ENCODE results near the gene TBCD.
A peak's percentile ranks its signal among the peaks of the same experiment; 100 is the strongest.

Gene TBCD

DNA sequence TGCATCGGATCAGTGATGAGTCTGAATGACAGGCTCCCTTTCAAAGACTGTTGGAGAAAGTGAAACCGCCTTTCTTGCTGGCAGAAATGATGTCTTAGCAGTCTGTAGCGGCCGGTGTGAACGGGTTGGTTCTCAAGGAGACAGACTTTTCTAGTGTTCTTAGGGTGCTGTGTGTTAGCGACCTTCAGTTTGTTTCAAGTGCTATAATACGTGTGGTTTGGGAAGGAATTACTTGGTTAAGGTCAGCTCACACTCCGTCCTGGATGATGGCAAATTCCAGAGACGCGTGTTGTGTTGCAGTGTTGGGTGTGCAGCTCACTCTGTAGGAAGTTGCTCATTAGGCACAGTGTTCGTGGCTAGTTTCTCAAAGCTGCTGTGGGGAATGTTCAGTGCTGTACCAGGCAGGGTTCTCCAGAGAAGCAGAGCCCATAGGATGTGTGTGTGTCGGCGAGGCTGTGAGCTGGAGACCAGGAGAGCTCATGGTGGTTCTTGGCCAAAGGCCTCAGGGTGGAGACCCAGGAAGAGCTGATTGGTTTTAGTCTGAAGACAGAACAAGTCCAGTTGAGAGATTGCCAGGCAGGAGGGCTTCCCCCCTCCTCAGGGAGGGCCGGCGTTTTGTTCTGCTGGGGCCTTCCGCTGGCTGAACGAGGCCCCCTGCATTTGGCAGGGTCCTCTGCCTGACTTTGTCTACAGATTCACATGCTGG, 50.4 kb downstream of the TBCD start:
- no peak for DNase-seq
- intact Hi-C loops (cut with DNase I): no loop called here

DNA sequence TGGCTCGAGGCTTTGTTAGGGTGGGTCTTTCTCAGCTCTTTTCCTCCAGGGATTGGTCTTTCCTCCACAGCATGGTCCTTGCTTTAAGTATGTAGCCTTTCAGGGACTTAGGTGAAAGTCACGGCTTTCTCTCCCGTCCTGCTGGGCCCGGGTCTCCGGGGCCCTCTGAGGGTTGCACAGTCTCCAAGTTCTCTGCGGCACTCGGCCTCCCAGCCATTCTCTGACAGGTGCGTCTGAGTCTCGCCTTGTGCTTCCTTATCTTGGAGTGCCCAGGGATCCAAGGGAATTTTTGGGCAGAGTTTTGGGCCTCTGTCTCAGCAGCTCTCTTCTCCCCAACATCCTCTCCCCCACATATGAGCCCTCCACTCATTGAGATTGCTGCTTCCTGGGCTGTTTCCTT, 51.3 kb downstream of the TBCD start:
- intact Hi-C loops (cut with DNase I): no loop called here
- no peak for DNase-seq

DNA sequence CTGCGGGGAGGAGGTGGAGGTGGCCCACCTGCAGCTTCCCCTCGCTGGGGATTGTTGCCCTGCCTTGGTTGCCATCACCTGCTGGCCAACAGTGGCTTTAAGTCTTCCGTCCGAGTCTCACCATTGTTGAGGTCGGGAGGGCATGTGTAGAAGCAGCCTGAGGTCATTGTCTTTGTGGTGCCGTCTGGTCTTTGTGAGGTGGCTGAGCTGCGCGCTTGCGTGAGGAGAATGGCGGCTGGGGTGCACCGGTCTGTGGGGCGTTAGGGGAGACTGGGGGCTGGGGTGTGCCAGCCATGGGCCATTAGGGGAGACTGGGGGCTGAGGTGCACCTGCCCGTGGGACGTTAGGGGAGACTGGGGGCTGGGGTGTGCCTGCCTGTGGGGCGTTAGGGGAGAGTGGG, 51.7 kb downstream of the TBCD start:
- no peak for DNase-seq
- intact Hi-C loops (cut with DNase I): no loop called here

DNA sequence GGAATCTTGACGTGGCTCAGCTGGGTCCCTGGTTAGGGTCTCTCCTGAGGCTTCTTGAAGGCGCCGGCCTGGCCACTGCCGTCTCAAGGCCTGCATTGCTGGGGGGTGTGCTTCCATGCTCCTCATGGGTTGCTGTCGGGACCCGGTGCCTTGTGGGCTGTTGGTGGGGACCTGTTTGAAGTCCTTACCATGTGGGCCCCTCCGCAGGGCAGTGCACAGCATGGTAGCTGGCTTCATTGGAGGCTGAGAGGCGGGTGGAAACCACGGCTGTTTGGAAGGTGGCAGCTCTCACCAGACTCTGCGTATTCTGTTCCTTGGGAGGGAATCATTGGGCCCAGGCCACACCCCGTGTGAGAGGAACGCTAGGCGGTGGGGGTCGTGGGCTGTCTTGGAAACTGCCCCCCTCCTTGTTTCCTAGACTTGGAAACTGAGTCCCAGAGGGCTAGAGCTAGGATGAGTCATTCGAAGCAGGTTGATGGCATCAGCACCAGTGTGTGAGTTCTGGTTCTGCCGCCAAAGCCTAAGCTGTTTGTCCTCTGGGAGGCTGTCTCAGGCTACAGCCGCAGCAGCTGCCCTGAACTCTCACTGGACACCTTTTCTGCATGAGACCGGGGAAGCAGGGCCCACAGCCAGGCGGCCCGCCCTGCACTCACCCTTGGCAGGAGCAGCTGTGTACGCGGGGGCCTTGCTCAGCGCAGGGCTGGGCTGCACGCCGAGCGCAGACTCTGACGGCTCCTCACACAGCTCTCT, 52.8 kb downstream of the TBCD start:
- peak in 31 of 42 donors; percentile 13 to 82 (median 43) for DNase-seq
- intact Hi-C loops (cut with DNase I): no loop called here

DNA sequence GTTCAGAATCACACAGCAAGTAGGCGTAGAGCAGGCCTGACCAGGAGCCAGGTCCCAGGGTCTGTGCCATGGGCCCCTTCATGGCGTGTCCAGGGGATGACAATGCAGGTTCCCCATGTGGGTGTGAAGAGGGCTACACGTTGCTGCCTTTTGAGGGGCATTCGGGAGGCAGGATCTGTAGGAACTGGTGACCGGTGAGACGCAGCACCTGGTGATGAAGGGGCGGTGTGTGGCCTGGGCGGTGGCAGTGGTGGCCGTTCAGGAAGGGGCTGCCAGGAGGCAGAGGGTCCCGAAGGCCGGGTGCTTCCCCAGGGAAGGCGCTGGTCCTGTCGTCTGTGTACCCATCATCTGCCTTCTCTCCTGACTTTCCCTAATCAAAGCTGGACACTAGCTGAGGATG, 53.4 kb downstream of the TBCD start:
- no peak for DNase-seq
- intact Hi-C loops (cut with DNase I): no loop called here

DNA sequence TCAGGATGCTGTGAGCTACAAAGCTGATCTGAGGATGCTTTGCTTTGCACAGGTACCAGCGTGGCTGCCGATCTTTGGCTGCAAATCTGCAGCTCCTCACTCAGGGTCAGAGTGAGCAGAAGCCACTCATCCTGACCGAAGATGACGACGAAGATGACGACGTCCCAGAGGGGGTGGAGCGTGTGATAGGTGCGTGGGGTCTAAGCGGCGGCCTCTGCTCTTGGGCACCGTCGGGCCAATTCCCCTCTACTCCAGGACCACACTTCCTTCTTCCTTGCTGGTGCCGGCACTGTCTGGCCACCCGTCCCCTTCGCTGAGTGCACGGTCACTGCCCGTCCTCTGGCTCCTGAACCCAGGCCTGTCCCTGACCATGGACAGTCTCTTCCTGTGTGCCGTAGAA, 54.0 kb downstream of the TBCD start:
- DNase-seq: peak in 1 of 42 donors; percentile 24
- intact Hi-C loops (cut with DNase I): no loop called here

DNA sequence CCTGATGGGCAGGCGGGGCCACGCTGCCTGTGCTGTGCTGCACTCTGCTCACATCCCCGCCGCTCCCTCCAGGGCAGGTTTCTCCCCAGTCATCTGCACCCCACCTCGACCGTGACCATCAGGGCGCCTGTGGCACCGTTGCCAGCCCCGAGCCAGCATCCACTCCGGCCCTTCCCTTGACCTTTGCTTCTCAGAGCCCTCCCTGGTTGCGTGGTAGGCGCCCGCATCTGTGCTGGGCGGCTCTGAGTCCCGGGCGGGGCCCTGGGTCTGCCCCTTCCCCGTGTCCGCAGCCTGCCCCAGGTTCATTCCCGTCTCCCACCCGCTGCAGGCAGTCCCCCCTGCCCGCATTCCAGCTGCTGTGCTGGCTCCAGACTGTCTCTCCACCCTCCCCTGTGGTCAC, 54.8 kb downstream of the TBCD start:
- intact Hi-C loops (cut with DNase I): no loop called here
- DNase-seq: no peak

DNA sequence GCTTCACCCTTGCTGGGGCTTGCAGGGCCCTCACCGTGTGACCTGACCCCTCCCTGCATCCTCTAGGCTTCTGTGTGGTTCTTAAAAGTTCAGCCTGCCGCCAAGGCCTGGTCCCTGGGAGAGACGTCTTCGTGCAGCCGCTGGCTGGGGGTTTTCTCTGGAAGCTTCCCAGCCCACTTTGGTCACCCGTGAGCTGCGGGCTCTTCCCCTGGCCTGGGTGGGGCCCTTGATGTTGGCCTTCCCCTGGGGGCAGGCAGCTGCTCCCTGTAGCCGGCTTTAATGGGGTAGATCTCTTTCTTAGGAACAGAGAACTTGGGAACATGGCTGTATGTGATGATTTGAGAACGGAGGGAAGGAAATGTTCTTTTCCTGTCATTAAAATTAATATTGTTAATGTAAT, 55.2 kb downstream of the TBCD start:
- DNase-seq: no peak
- intact Hi-C loops (cut with DNase I): no loop called here

DNA sequence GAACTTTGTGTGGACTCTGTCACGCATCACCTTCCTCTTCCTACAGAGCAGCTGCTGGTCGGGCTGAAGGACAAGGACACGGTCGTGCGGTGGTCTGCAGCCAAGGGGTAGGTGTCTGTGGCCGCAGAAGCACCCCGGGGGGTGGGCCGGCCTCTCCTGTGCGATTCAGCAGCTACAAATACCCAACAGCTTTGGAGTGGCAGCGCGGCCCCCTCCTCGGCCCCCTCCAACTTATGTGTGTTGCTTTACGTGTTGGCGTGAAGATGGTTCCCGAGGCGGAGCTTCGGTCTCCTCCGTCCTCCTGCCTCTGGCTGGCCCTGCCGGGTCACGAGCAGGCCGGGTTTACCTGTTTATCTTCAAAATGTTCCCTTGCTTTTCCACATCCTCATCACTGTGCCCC, 55.7 kb downstream of the TBCD start:
- no peak for DNase-seq

DNA sequence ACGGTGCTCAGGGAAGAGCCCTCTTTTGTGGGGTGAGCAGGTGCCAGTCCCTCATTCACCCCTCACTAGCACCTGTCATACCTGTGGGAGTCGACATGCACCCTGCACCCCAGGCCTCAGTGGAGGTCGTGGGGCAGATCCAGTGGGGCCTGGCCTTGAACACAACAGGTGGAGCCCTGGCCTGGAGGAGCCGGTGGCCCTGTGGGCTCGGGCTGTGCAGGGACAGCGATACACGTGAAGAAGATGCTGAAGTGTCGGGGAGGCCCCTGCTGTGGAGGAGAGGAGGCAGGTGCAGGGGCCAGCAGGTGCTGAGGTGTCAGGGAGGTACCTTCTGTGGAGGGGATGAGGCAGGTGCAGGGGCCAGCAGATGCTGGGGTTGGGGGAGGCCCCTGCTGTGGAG, 56.1 kb downstream of the TBCD start:
- DNase-seq: no peak
- intact Hi-C loops (cut with DNase I): no loop called here

More for the DNA sequence above, 55.7 kb downstream of the TBCD start:
- intact Hi-C loops (cut with DNase I): no loop called here

DNA sequence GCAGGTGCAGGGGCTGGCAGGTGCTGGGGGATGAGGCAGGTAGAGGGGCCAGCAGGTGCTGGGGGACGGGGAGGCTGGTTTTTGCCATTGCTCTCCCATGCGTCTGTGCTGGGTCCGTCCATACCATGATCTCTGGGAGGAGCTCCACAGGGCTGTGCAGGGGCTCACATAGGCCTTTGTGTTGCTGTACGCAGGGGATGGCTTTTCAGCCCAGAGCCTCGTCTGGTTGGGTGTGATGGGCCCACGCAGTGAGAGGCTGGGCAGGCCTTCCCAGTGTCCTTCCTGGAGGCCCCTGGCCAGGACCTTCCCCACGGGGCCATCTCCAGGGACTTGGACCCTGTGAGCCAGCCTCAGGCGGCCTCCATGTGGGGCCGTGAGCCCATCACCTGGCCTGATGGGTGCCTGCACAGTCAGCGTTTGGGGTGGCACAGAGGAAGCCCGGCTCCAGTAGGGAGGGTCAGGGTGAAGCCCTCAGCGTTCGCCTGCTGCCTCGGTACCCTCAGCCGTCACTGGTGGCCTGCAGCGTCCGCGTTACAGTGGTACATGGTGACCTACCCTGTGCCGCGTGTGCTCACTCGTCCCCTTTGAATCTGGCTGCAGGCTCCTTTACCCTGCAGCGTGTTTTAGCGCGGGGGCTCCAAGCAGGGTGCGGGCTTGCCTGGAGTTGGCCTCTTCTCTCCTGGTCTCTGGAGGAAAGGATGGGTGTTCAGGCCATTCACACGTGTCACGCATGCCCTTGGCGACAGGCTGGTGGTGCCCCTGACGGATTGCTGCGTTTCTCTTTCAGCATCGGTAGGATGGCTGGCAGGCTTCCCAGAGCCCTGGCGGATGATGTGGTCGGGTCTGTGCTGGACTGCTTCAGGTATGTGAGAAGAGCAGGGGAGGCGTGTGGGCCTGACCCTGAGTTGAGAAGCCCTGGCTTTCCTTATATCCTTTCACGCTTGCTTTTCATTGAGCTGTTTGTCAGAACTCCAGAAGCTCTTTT, 57.3 kb downstream of the TBCD start:
- no peak for DNase-seq
- intact Hi-C loops (cut with DNase I): no loop called here

DNA sequence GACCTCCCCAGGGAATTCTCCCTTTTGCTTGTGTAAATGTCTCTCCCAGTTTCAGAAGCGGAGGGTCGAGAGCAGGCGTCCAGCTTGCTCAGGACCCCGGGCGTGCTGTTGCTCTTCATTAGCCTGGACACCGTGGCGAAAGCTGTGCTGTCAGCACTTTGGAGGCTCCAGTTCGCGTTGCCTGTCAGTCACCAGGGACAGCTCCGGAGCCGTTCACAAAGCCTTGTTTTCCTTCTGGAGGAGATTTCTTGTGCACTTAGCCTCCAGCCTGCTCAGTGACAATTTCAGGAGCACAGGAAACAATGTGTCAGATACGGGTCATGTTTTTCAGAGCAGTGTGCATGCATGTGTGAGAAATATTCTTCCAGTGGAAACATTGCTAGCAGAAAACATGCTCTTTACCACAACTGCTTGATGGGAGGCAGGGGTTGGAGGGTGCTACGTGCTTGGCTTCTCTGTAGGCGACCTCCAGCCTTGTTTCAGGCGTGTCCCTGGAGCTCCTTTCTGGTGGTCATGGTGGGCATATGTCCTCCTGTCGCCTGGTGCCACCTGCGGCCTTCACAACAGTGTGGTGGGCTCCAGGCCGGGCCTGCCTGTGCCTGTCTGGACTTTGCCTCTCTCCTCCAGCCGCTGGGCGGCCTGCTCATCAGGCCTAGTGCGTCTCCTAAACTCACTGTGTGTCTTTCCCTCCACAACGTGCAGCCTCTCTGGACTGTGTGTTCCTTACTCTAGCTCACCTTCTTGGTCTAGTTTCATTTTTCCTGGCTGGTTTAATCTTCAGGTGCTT, 59.0 kb downstream of the TBCD start:
- DNase-seq: no peak
- intact Hi-C loops (cut with DNase I): no loop called here

DNA sequence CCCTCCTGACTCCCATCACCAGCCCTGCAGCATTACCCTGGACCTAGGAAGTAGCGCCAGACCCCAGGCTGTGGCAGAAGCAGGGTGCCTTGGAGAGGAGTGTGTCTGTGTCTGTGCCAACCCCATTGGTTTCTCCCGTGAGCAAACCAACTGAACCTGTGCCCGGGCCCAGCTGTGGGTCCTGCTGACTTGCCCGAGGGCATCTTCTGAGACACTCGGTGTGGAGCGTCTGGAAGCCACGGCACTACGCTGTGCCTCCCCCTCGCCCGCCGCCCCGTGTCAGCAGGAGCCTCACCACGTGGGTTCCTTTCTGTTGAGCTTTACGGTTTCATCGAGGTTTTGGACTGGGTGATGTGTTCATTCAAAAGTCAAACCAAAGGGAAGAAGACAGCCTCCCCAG, 60.2 kb downstream of the TBCD start:
- intact Hi-C loops (cut with DNase I): no loop called here
- DNase-seq: no peak

DNA sequence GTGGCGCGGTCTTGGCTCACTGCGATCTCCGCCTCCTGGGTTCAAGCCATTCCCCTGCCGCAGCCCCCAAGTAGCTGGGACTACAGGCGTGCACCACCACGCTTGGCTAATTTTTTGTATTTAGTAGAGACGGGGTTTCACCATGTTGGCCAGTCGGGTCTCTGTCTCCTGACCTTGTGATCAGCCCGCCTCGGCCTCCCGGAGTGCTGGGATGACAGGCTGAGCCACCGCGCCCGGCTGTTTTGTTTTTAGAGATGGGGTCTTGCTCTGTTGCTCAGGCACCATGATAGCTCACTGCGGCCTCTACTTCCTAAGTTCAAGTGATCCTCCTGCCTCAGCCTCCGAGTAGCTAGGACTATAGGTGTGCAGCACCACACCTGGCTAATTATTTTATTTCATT, 60.7 kb downstream of the TBCD start:
- no peak for DNase-seq
- intact Hi-C loops (cut with DNase I): no loop called here

DNA sequence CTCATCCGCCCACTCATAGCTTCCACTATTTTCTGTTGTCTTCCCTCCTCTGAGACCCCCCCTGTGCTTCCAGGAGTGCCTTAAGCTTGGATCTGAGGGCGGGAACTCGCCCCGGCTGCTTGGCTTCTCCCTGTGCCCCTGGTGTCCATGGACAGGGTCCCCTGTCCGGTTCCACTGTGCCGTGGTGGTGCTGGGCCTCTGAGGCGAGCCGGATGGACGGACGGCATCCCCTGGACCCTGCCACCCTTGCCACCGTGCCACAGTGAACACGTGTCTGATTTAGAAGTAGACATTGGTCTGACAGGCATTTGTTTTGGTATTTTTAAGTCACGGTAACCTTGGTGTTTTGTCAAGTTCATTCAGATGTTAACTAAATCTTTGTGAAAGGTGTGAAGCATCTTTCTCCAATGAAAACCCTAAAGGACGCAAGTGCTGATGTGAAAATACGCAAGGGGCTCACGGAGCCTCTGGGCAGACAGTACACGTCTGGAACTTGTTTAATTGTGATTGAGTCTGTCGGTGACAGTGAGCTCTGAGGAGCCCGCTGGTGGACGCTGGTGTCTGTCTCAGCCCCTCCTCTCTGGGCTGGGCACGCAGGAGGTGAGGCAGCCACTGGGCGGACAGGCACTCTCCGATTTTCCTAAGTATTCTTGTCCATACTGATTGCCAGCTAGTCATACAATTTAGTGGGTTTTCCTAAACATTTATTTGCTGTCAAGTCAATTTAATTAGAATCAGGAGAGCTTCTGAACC, 61.6 kb downstream of the TBCD start:
- intact Hi-C loops (cut with DNase I): no loop called here
- no peak for DNase-seq

DNA sequence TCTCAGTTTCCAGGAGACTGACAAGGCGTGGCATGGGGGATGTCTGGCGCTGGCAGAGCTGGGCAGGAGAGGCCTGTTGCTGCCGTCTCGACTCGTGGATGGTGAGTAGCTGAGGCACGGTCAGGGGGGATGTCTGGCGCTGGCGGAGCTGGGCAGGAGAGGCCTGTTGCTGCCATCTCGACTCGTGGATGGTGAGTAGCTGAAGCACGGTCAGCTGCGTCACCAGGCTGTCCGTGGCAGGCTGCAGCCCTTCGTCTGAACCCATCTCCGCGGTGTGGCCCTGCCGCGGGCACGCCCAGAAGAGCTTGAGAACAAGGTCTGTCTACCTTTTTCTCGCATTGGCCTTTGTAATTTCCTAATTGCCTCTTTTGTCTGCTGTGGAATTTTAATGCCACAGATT, 63.0 kb downstream of the TBCD start:
- no peak for DNase-seq
- intact Hi-C loops (cut with DNase I): no loop called here

DNA sequence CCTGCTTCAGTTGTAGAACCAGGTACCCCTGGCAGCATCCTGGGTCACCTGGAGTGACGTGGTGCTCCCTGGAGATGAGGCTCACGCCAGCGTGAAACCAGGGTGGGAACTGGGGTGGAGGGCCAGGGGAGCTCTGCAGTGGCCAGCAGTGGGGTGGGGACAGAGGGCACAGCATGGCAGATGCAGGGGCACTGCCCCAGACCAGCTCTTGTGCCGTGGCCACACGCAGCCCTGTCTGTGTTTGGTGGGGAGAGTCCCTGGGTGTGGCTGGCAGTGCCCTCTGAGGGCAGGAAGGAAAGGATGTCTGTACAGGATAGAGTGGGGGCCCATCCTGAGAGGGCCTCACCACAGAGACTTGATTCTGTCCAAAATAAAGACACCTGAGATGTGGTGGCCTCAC, 63.5 kb downstream of the TBCD start:
- intact Hi-C loops (cut with DNase I): no loop called here
- no peak for DNase-seq

DNA sequence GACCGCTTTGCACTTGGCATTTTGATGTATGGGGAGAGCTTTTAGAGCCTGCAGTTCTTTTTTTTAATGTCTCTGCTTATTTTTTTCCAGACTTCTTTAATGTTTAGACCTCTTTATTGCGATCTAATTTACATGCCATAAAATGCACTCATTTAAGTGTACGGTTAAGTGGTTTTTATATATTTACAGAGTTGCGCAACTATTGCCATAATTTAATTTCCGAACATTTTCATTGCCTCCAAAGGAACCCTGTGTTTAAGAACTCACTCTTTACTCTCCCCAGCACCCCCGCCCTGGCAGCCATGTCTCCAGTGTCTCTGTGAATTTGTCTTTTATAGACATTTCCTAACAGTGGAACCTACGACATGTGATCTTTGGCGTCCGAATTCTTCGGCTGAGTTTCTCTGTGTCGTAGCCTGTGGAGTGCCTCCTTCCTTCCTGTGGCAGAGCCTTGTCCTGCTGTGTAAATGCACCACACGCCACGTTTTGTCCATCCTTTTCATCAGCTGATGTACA, 64.0 kb downstream of the TBCD start:
- intact Hi-C loops (cut with DNase I): no loop called here
- no peak for DNase-seq
